ENCODE data around the gene PFN1. TPM values are rescaled to one million over a fixed set of nuclear protein-coding genes. Genes with fewer than 3 reads are reported as not detected.
A peak's percentile ranks its signal among the peaks of the same experiment; 100 is the strongest.

Gene PFN1
- total RNA-seq, 1 donor from 2014 or later, result 1,046 TPM

GRCh38 chr17:4935650-4936049 is 12.7 kb downstream of the PFN1 start:
- no peak for TF ChIP-seq CTCF (IDR thresholded peaks at IDR 0.05)
- intact Hi-C loops (cut with DNase I), result no loop called here
- Histone ChIP-seq H3K27ac (no peak overlapping the region), H3K9me3 (no peaks in the 10 kb centered on the region), H3K4me1 (peaks cover 4 to 9% of the 10 kb centered on the region in 2 donors), H3K27me3 (no peaks in the 10 kb centered on the region), H3K4me3 (no peak overlapping the region), H3K36me3 (peaks cover 18 to 20% of the 10 kb centered on the region in 2 donors)
- DNase-seq (ENCODE audit: low spot score in 2 of 2), result no peak

- no peak for TF ChIP-seq CTCF (IDR thresholded peaks at IDR 0.05)
- Histone ChIP-seq H3K36me3 (peaks cover 18 to 20% of the 10 kb centered on the region in 2 donors), H3K4me3 (no peak overlapping the region), H3K9me3 (no peaks in the 10 kb centered on the region), H3K27ac (peak overlapping the region in 1 of 2 donors; percentile 5), H3K4me1 (peaks cover 4 to 9% of the 10 kb centered on the region in 2 donors), H3K27me3 (no peaks in the 10 kb centered on the region)
- DNase-seq (ENCODE audit: low spot score in 2 of 2), result no peak
- intact Hi-C loops (cut with DNase I), result no loop called here
Observed at GRCh38 chr17:4934173-4934979, 14.0 kb downstream of the PFN1 start.

GRCh38 chr17:4933646-4934045 is 14.7 kb downstream of the PFN1 start:
- intact Hi-C loops (cut with DNase I), result no loop called here
- no peak overlapping the region for H3K4me3 ChIP-seq
- H3K36me3 ChIP-seq, result peaks cover 18 to 20% of the 10 kb centered on the region in 2 donors
- H3K27me3 ChIP-seq, result no peaks in the 10 kb centered on the region
- TF ChIP-seq CTCF (IDR thresholded peaks at IDR 0.05), result no peak
- H3K9me3 ChIP-seq, result no peaks in the 10 kb centered on the region
- H3K27ac ChIP-seq, result no peak overlapping the region
- peaks cover 0 to 5% of the 10 kb centered on the region in 2 donors for H3K4me1 ChIP-seq
- DNase-seq (ENCODE audit: low spot score in 2 of 2), result no peak

GRCh38 chr17:4932756-4933155 is 15.6 kb downstream of the PFN1 start:
- H3K9me3 ChIP-seq, result no peaks in the 10 kb centered on the region
- H3K27me3 ChIP-seq, result no peaks in the 10 kb centered on the region
- no peaks in the 10 kb centered on the region for H3K4me1 ChIP-seq
- no peak overlapping the region for H3K27ac ChIP-seq
- intact Hi-C loops (cut with DNase I), result no loop called here
- no peak for DNase-seq (ENCODE audit: low spot score in 2 of 2)
- no peak overlapping the region for H3K4me3 ChIP-seq
- peaks cover 14 to 15% of the 10 kb centered on the region in 2 donors for H3K36me3 ChIP-seq
- no peak for TF ChIP-seq CTCF (IDR thresholded peaks at IDR 0.05)

GRCh38 chr17:4931963-4932362 is 16.4 kb downstream of the PFN1 start, which contains the start of gene GP1BA:
Gene GP1BA, plus strand, starts transcription at chr17:4932277. Its CDS starts 328 bp downstream, at chr17:4932605.
- no peak for TF ChIP-seq CTCF (IDR thresholded peaks at IDR 0.05)
- Histone ChIP-seq H3K4me1 (no peaks in the 10 kb centered on the region), H3K27ac (no peak within 1 kb of the TSS), H3K27me3 (no peaks in the 10 kb centered on the region), H3K36me3 (peaks cover 7% of the 10 kb centered on the region in 2 donors), H3K9me3 (no peaks in the 10 kb centered on the region), H3K4me3 (no peak within 1 kb of the TSS)
- no peak for DNase-seq (ENCODE audit: low spot score in 2 of 2)
- intact Hi-C loops (cut with DNase I), result no loop called here

All from ascending aorta (tissue), 2 donors.